HG03175 (cell line): Measurements from ENCODE around the gene DNMT3L.
"Not testable (repeated sequence)": the region's sequence is repeated elsewhere in the genome, so short reads cannot be mapped to it uniquely, and the experiment has no call there.

Experiments used
- ATAC-seq: cut with Tn5 transposase; IDR thresholded peaks from one replicate; pipeline ENCODE4 v1.9.1; 2021; ENCODE audit warnings: mild to moderate bottlenecking, moderate library complexity; ENCODE audit not compliant: unreplicated experiment

Gene DNMT3L

DNA sequence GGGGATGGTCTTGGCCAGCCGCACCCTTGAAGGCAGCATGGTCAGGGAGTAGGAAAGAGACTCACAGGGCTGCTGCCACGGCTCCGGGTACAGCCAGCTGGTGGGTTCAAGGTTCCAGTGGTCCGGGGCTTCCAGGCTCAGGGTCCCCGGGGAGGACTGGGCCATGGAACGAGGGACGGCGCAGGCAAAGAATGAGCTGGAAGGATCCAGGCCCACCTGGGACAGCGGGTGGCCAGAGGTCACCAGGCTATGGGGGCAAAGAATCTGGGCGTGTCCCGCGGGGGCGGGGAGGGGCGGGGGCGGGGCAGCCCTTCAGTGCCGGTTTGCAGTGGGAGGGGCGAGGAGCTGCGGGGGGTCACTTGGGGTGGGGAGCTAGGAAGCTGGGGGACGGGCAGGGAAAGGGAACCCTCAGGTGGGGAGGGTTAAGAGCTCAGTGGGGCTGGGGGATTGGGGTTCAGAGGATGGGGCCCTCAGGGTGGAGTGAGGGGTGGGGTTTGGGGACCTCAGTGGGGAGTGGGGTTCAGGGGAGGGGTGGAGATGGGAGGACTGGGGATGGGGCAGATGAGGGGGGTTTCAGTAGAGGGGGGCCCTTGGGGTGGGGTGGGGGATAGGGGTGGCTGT is at the start of gene DNMT3L:
DNMT3L (minus strand) TSS at position 223 of the 621 bp plus-strand sequence. CDS start 638 bp downstream, outside the sequence.
- no peak for ATAC-seq

DNA sequence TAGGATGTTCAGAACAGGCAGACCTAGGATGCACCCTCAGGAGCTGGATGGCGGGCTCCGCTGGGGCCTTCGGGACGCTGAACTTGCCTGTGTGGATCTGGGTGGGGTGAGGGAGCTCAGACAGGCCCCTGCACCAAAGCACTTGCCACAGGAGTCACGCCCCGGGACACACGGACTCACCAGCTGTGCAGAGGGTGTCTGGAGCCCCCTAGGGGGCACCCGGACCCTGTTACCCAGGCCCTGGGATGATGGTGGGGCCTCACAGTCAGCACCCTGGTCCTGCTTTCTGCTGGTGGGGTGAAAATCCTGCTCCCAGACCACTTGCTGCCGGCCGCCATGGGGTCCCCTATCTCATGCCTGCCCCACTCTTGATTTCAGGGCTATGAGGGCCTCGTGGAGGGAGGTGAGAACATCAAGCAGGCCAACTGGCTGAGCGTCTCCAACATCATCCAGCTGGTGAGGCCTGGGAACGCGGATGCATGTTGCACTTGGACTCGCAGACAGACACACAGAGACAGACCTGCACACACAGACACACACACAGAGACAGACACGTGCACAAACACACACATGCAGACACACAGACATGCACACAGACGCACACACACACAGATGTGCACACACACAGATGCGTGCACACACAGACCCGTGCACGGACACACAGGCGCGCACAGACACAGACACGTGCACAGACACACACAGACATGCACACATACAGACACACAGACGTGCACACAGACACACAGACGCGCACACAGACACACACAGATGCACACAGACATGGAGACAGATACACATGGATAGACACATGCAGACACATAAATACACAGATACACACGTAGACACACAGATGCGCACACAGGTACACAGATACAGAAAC is 49.2 kb upstream of the DNMT3L start:
- no peak for ATAC-seq

DNA sequence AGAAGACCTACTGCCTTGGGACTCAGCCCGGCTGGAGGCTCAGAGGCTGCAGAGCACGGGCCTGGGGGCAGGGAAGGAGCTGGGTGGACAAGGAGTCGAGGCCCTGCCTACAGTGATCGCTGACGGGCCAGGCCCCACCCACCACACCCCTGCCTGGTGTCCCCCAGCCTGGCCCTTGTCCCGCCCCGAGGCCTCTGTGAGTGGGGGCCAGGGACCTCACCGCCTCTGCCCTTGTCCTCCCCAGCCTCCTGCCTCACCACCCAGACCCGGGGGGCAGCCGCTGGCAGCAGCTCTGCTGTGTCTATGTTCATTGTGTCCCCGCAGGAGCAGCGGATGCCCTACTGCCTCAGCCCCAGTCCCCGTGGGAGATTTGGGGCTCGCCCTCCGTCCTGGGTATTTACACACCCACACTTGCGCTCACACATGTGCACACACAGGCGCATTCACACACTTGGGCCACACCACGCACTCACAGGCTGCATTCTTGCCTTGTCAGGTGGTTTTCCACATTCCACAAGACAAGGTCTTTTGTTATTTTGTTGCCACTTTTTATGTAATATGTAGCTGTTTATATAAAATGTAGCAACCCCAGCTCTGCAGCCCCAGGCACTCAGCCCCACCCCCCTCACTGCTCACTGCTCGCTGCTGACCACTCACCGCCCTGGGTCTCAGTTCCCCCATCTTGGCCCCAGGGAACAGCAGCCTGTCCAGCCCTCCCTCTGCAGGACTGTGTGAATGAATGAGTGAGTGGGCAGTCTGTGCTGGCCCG is 45.4 kb upstream of the DNMT3L start:
- no peak for ATAC-seq

DNA sequence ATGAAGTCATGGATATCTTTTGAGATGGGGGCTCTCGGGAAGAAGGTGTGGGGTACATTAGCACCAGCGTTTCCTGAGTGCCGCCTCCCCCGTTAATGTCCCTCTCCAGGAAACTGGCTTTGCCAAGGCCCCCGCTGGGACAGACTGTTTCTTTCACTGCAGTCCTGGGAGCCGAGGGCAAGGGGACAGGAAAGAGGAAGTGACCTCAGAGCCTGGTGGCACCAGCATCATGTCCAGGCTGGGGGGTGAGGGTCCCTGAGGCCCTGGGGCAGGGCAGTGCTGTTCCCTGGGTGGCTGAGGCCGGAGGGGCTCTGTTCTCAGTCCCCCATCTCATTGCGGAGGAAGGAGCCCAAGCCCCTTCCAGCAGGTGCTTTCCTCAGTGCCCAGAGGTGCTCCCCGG is 44.0 kb upstream of the DNMT3L start:
- ATAC-seq = no peak

DNA sequence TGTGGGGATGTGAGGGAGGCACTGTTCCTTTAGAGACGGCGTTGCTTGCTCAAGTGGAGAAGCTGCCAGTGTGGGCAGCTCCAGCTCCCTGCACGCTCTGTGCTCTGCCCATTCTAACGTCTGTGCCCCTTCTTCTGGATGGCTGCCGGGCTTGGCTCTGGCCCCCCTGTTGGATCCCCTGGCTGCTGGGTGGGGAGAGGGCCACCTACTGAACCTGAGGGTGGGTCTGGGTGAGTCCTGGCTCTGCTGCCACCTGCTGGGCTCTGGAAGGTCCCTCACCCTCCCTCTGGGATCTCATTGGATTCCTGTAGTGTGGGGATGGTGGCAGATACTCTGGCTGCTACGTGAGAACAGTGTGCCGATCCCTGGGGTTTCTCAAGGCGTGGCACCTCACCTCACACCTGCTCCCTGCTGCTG is 43.2 kb upstream of the DNMT3L start:
- no peak for ATAC-seq

DNA sequence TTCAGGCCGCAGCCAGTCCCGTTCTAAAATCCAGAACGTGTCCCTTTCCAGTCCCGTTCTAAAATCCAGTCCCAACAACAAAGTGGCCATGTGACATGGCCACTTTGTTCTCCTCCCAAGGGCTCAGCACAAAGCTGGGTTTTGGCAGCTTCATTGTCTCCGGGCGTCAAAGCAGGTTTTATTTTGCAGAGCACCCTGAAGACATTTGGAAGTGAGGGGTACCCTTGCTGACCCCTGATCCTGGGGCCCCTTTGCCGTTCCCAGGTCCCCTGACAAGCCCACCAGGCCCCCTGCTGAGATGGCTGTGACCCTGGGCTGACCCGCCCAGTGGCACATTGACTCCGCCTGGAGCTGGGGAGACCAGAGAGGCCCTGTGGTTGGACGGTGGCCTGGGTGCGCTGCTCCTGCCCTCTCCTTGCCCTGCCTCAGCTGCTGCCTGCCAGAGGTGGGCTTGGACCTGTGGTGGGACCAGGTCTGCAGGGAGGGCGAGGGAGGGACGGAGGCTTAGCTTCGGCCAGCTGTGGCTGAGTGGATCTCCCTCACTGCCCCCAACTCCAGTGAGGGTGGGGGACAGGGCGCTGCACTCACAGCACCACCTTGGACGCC is 42.4 kb upstream of the DNMT3L start:
- no peak for ATAC-seq

DNA sequence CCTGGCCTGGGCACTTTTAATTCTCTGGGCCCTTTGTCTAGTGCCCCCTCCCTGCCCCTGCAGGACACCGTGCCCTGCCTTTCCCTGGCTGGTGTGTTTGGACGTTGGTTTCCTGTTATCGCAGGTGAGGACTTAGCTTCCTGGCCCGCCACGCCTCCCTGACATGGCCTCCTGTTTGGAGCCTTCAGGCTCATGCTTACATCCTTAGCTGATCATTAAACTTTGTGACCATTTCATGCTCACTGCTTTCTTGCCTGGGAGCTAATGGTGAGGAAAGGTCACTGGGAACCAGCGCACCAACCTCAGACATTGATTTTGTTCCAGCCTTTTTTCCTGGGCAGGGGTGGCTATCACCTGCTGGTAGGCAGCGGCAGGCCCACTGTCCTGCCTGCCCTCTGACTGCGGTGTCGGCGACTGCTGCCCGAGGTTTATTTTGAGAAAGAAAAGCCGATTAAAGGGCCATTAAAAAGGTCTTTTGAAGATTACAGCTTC is 41.8 kb upstream of the DNMT3L start:
- ATAC-seq = no peak

DNA sequence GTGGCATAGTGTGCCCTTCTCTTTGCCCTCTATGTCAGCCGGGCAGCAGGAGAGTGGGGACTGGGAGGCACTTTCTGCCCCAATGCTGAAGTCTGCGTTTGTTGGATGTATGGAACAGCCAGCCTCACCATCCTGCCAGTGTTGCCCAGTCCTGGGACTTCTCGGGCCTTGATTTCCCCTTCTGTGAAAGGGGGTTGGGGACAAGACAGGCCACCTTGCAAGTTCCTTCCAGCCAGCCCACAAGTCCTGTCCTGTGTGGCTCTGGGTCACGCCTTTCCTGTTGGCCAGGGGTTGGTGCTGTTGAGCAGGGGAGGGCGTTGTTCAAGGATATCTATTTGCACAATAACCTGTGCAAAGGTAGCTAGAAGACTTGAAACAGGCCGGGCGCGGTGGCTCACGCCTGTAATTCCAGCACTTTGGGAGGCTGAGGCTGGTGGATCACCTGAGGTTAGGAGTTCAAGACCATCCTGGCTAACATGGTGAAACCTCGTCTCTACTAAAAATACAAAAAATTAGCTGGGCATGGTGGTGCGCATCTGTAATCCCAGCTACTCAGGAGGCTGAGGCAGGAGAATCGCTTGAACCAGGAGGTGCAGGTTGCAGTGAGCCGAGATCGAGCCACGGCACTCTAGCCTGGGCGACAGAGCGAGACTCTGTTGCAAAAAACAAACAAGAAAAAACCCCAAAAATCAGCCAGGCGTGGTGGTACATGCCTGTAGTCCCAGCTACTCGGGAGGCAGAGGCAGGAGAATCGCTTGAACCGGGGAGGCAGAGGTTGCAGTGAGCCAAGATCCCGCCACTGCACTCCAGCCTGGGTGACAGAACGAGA is 41.1 kb upstream of the DNMT3L start:
- not testable (repeated sequence) for ATAC-seq

DNA sequence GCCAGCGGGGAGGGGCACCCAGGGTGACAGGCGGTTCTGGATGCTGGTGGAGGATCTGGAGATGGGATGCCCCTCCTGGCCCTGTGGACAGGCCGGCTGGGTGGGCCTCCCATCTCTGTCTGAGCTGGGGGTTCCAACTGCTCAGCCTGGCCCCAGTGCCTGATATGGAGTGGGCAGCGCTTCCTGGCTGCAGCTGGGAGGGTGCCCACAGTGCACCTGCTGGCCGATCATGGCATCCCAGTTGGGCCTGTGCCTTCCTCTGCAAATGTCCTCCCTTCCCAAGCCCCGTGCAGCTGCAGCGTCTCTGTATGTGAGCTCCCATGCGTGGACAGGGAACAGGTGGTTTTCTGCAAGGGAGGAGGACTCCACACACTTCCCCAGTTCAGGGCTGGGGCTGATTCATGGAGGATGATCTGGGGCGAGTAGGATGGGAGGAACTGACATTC is 40.3 kb upstream of the DNMT3L start:
- no peak for ATAC-seq

DNA sequence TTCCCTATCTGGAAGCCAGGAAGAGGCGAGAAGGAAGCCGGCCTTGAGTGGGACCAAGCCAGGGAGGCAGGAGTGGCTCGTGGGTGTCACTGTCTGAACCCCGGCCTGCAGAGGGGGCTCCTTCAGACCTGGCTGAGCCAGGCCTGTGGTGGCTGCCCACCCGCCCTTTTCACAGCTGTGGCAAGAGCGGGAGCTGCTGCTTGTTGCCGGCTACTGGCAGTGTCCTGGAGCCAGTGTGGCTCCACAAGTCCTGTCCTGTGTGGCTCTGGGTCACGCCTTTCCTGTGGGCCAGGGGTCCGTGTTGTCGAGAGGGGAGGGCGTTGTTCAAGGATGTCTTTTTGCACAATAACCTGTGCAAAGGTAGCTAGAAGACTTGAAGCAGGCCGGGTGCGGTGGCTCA is 39.4 kb upstream of the DNMT3L start:
- ATAC-seq = no peak

DNA sequence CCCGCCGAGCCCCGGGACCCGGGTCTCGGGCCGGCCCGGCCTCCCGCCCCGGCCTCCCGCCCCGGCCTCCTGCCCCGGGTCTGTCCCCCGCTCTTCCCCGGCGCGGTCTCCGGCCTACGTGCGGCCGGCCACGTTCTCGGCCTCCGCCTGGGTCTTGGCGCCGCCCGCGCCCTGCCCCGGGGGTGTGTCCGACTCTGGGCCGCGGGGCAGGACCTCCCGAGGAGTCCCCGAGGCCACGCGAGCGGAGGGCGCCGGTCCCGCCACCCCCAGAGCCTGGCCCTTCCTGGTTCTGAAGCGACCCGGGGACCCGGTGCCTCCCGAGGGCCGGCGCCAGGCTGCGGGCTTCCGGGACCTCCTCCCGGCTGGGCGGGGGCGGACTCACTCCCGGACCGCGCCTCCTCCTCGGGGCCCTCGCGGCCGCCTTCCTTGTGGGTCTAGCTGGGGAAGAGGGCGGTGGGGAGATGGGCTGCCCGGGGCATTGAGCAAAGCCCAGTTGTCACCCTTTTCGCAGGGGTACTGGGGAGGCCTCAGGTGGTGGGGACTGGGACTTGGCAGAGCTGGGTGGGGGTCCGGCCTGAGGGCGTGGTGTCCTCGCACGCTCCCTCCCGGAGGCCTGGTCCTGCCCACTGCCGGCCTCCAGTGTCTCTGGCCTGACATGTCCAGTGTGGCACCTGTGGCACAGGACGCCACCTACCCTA is 38.7 kb upstream of the DNMT3L start:
- ATAC-seq = peak; percentile 27

DNA sequence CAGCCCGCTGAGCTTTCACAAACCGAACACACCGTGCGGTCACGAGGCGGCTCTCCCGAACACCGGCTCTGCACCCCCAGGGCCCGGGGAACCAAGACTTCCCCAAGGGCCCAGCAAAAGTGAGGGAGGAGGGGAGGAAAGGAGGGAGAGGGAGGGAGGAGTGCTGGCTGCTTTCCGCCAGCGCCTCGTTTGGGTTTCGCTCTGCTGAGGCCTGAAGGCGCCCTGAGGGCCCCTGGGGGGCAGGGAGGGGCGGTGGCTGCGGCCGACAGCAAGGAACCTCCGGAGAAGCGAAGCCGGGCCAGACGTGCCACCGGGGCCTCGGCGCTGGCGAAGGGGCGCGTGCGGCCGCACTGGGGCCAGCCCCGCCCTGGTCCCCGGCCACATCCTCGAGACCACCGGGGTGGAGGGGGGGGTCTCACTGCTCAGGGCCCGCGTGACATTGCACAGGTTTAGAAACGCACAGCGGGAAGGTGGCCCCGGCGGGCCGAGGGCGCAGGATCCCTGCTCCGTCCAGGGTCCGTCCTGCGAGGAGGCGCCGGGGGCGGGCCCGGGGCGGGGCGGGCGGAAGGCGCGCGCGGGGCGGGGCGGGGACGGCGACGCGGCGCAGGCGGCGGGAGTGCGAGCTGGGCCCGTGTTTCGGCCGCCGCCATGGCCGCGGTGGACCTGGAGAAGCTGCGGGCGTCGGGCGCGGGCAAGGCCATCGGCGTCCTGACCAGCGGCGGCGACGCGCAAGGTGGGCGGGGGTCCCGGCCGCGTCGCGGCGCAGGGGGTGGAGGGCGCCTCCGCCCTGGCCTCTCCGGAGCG is 38.0 kb upstream of the DNMT3L start, which contains the start of gene PFKL:
PFKL (plus strand) TSS at position 596 of the 804 bp plus-strand sequence; CDS start at position 649, 53 bp downstream.
- peak; percentile 61 for ATAC-seq

DNA sequence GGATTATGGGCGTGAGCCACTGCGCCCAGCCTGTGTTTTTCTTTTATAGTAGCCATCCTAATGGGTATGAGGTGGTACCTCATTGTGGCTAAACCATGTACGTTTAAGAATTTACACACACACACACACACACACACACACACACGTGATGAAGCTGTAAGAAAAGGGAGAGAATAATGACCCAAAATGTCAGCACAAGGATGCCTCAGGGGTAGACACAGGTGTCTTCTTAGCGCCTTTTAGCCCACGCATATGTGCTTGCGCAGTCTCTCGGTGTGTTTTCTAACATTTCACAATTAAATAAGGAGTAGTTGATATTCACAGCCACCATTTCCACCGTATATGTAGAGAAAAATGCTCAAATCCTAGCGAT is 37.4 kb upstream of the DNMT3L start:
- no peak for ATAC-seq

DNA sequence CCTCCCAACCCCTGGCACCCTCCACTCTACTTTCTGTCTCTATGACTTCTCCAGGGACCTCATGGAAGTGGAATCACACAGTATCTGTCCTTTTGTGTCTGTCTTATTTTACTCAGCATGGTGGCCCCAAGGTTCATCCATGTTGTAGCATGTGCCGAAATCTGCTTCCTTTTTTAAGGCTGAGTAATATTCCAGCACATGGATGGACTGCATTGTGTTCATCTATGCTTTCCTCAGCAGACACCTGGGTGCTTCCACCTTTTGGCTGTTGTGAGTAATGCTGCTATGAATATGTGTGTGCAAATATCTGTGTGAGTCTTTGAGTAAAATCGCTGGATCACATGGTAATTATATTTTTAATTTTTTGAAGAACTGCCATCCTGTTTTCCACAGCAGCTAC is 36.6 kb upstream of the DNMT3L start:
- no peak for ATAC-seq

DNA sequence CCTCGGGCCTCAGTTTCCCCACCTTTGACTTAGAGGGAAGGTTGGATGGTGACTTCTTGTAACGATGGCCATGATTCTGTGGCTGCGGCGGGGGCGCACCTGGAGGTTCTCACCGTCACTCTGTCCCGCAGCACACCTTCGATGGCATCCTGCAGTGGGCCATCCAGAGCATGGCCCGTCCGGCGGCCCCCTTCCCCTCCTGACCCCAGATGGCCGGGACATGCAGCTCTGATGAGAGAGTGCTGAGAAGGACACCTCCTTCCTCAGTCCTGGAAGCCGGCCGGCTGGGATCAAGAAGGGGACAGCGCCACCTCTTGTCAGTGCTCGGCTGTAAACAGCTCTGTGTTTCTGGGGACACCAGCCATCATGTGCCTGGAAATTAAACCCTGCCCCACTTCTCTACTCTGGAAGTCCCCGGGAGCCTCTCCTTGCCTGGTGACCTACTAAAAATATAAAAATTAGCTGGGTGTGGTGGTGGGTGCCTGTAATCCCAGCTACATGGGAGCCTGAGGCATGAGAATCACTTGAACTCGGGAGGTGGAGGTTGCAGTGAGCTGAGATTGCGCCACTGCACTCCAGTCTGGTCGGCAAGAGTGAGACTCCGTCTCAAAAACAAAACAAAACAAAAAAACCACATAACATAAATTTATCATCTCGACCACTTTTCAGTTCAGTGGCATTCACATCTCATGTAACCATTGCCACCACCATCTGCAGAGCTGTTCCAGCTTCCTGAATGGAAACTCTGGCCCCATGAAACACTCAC is 36.0 kb upstream of the DNMT3L start:
- no peak for ATAC-seq

DNA sequence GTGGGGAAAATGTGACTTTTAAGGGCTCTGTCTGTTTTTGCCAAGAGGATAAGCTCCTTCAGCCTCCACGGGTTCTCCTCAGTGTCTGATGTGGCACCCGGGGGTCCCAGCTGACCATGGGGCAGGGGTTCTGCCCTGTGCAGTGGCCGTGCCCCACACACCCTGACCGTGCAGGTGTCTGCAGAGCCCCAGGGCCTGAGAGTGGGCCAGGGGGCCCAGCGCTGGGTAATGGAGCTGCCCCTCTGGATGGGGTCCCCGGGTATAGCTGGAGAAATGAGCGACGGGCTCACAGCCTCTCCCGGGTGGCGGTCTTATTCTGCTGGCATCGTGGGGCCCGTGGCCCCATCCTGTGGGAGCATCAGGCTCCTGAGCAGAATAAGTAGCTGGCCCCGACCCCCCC is 35.2 kb upstream of the DNMT3L start:
- ATAC-seq = no peak

DNA sequence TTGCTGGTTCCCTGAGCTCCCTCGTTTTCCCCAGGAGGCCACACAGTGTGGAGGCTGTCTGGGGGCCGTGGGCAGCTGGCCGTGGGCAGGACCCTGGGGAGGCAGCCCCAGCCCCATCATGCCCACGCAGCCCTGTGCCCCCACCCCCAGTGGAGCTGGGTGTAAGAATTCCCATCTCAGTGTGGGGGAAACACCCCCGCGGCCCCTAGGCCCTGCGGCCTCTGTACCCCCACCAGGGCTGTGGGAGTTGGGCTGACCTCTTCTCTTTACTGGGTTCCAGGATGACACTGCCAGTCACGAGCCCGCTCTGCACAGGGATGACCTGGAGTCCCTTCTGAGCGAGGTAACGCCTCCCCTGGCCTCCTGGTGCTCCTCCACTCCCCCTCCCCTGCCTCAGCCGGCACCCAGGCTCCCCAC is 34.4 kb upstream of the DNMT3L start:
- ATAC-seq = no peak

DNA sequence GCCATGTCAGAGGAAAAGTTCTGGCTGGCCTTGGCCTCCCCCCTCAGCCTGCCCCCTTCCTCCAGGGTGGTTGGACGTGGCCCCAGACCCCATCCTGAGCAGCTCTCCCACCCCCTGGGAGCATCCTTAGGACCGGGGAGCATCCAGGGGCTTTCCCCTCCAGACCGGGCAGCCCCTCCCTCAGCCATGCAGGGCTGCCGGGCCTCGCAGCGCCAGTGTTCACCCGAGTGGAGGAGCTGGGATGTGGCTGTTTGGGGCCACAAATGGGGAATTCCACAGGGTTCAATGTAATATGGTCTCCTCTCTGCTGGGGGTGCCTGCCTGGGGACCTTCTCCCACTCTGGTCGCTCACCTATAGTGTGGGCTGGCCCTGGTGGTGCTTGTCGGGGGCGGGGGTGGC is 33.9 kb upstream of the DNMT3L start:
- ATAC-seq = no peak
